ENCODE data around the gene C6orf132. TPM values are rescaled to one million over a fixed set of nuclear protein-coding genes. Genes with fewer than 3 reads are reported as not detected.

The C6orf132 gene
- total and polyA plus RNA-seq, 2 experiments from 2014 or later, result 3.2 to 5.2 TPM

- peaks cover 13% of the 10 kb centered on the region; the same call in 1 of the 2 replicates for H3K79me2 ChIP-seq (ENCODE audit: insufficient read depth)
- H3K4me1 ChIP-seq (ENCODE audit: insufficient read depth), result peaks cover 22% of the 10 kb centered on the region
- H4K20me1 ChIP-seq (ENCODE audit: insufficient read depth), result no peaks in the 10 kb centered on the region
- no peaks in the 10 kb centered on the region for H3K36me3 ChIP-seq (ENCODE audit: low read depth)
- WGBS, 2 experiments (ENCODE audit: low coverage in 1 of 2, low lambda C conversion rate in 2 of 2, missing lambda C conversion rate in 2 of 2), result 77 to 81% methylated on average over 4 of the region's 4 CpGs
- H3K4me2 ChIP-seq (ENCODE audit: unreplicated experiment), result no peak overlapping the region
- in situ Hi-C loops (cut with MboI), result no loop called here
- no peak overlapping the region for H3K9ac ChIP-seq
- H3K27me3 ChIP-seq (replicated peaks; ENCODE audit: insufficient read depth), result no peaks in the 10 kb centered on the region
- H3F3A ChIP-seq (ENCODE audit: insufficient read depth), result peaks cover 8% of the 10 kb centered on the region
- no peak overlapping the region for H3K27ac ChIP-seq
- DNase-seq, result no peak
- no peak overlapping the region for H3K4me3 ChIP-seq
- no peak overlapping the region for H2AFZ ChIP-seq
- H3K9me2 ChIP-seq (ENCODE audit: insufficient read depth), result no peaks in the 10 kb centered on the region
- H3K9me3 ChIP-seq (ENCODE audit: low read depth), result no peaks in the 10 kb centered on the region
- TF ChIP-seq EZH2phosphoT487 (IDR thresholded peaks at IDR 0.05; ENCODE audit: insufficient read depth, low read depth) (no peak), EZH2 (IDR thresholded peaks at IDR 0.05; ENCODE audit: insufficient read depth, poor library complexity, severe bottlenecking) (no peak)
Observed at GRCh38 chr6:42133926-42134325, 8.5 kb downstream of the C6orf132 start.

GRCh38 chr6:42131531-42131930, 10.9 kb downstream of the C6orf132 start:
- TF ChIP-seq EZH2 (IDR thresholded peaks at IDR 0.05; ENCODE audit: insufficient read depth, poor library complexity, severe bottlenecking) (no peak), EZH2phosphoT487 (IDR thresholded peaks at IDR 0.05; ENCODE audit: insufficient read depth, low read depth) (no peak)
- Histone ChIP-seq H4K20me1 (ENCODE audit: insufficient read depth) (no peaks in the 10 kb centered on the region), H3K27ac (peak overlapping the region; percentile 74), H3K4me1 (ENCODE audit: insufficient read depth) (peaks cover 12% of the 10 kb centered on the region), H3K27me3 (replicated peaks; ENCODE audit: insufficient read depth) (no peaks in the 10 kb centered on the region), H3K4me2 (ENCODE audit: unreplicated experiment) (peak overlapping the region; percentile 50), H3F3A (ENCODE audit: insufficient read depth) (no peaks in the 10 kb centered on the region; the same call in 1 of the 2 replicates), H2AFZ (peak overlapping the region; percentile 59), H3K9ac (peak overlapping the region; percentile 66), H3K79me2 (ENCODE audit: insufficient read depth) (0 out of 2 replicates have a peak, but pooled peaks cover 6% of the 10 kb centered on the region), H3K36me3 (ENCODE audit: low read depth) (peaks cover 7% of the 10 kb centered on the region; the same call in 1 of the 2 replicates), H3K9me2 (ENCODE audit: insufficient read depth) (no peaks in the 10 kb centered on the region), H3K9me3 (ENCODE audit: low read depth) (no peaks in the 10 kb centered on the region), H3K4me3 (no peak overlapping the region)
- peak; percentile 87 for DNase-seq
- in situ Hi-C loops (cut with MboI), result no loop called here
- WGBS, 2 experiments (ENCODE audit: low coverage in 1 of 2, low lambda C conversion rate in 2 of 2, missing lambda C conversion rate in 2 of 2), result 44 to 47% methylated on average over 11 of the region's 11 CpGs

- Histone ChIP-seq H3K79me2 (ENCODE audit: insufficient read depth) (0 out of 2 replicates have a peak, but pooled peaks cover 6% of the 10 kb centered on the region), H3K9ac (no peak overlapping the region), H3K36me3 (ENCODE audit: low read depth) (peaks cover 10% of the 10 kb centered on the region), H3K4me1 (ENCODE audit: insufficient read depth) (peaks cover 9% of the 10 kb centered on the region), H3K9me2 (ENCODE audit: insufficient read depth) (no peaks in the 10 kb centered on the region), H3K4me2 (ENCODE audit: unreplicated experiment) (no peak overlapping the region), H3K4me3 (no peak overlapping the region), H3K27me3 (replicated peaks; ENCODE audit: insufficient read depth) (no peaks in the 10 kb centered on the region), H4K20me1 (ENCODE audit: insufficient read depth) (no peaks in the 10 kb centered on the region), H2AFZ (no peak overlapping the region), H3K27ac (no peak overlapping the region), H3K9me3 (ENCODE audit: low read depth) (no peaks in the 10 kb centered on the region), H3F3A (ENCODE audit: insufficient read depth) (no peaks in the 10 kb centered on the region)
- in situ Hi-C loops (cut with MboI), result no loop called here
- TF ChIP-seq EZH2phosphoT487 (IDR thresholded peaks at IDR 0.05; ENCODE audit: insufficient read depth, low read depth), result no peak
- no peak for TF ChIP-seq EZH2 (IDR thresholded peaks at IDR 0.05; ENCODE audit: insufficient read depth, poor library complexity, severe bottlenecking)
- DNase-seq, result no peak
- WGBS, 2 experiments (ENCODE audit: low coverage in 1 of 2, low lambda C conversion rate in 2 of 2, missing lambda C conversion rate in 2 of 2), result 96 to 100% methylated on average over 2 of the region's 2 CpGs
Observed at GRCh38 chr6:42129360-42129676, 13.1 kb downstream of the C6orf132 start.

- no peak overlapping the region for H2AFZ ChIP-seq
- no peaks in the 10 kb centered on the region for H3F3A ChIP-seq (ENCODE audit: insufficient read depth)
- no peaks in the 10 kb centered on the region for H3K9me3 ChIP-seq (ENCODE audit: low read depth)
- H3K4me2 ChIP-seq (ENCODE audit: unreplicated experiment), result no peak overlapping the region
- H3K9me2 ChIP-seq (ENCODE audit: insufficient read depth), result no peaks in the 10 kb centered on the region
- H3K9ac ChIP-seq, result no peak overlapping the region
- peaks cover 10% of the 10 kb centered on the region for H3K36me3 ChIP-seq (ENCODE audit: low read depth)
- no peak overlapping the region for H3K4me3 ChIP-seq
- 87 to 88% methylated on average over 25 of the region's 25 CpGs for WGBS, 2 experiments (ENCODE audit: low coverage in 1 of 2, low lambda C conversion rate in 2 of 2, missing lambda C conversion rate in 2 of 2)
- H3K79me2 ChIP-seq (ENCODE audit: insufficient read depth), result 0 out of 2 replicates have a peak, but pooled peaks cover 6% of the 10 kb centered on the region
- TF ChIP-seq EZH2phosphoT487 (IDR thresholded peaks at IDR 0.05; ENCODE audit: insufficient read depth, low read depth) (no peak), EZH2 (IDR thresholded peaks at IDR 0.05; ENCODE audit: insufficient read depth, poor library complexity, severe bottlenecking) (no peak)
- H3K27ac ChIP-seq, result no peak overlapping the region
- no peaks in the 10 kb centered on the region for H3K27me3 ChIP-seq (replicated peaks; ENCODE audit: insufficient read depth)
- in situ Hi-C loops (cut with MboI), result no loop called here
- peaks cover 9% of the 10 kb centered on the region for H3K4me1 ChIP-seq (ENCODE audit: insufficient read depth)
- DNase-seq, result no peak
- H4K20me1 ChIP-seq (ENCODE audit: insufficient read depth), result no peaks in the 10 kb centered on the region
Observed at GRCh38 chr6:42128460-42129359, 13.7 kb downstream of the C6orf132 start.

Data from GM23248 (cell line).